Stimulated activated naive CD8-positive, alpha-beta T cell treated with anti-CD3 and anti-CD28 coated beads, Interleukin-15, Interleukin-2, amounts not matched to agents 100 ng/mL and 50 ng/mL, for 24 hours (primary cell): Measurements from ENCODE around the gene PTTG1IP2.
"Not testable (repeated sequence)": the region's sequence is repeated elsewhere in the genome, so short reads cannot be mapped to it uniquely, and the experiment has no call there.

Experiments used
- H3K27ac Mint-ChIP-seq: one replicate; pipeline ENCODE4 v1.8.0; 2021; ENCODE audit warnings: mild to moderate bottlenecking, mixed read lengths
- H3K27me3 Mint-ChIP-seq: one replicate; pipeline ENCODE4 v1.8.0; 2021; ENCODE audit warnings: mixed read lengths
- H3K36me3 Mint-ChIP-seq: one replicate; pipeline ENCODE4 v1.8.0; 2021; ENCODE audit warnings: low read depth, mixed read lengths
- H3K4me1 Mint-ChIP-seq: one replicate; pipeline ENCODE4 v1.8.0; 2021; ENCODE audit warnings: low read depth, mixed read lengths
- H3K4me3 Mint-ChIP-seq: one replicate; pipeline ENCODE4 v1.8.0; 2021; ENCODE audit warnings: mild to moderate bottlenecking, mixed read lengths
- H3K9me3 Mint-ChIP-seq: one replicate; pipeline ENCODE4 v1.8.0; 2021; ENCODE audit warnings: mixed read lengths

Gene PTTG1IP2

DNA sequence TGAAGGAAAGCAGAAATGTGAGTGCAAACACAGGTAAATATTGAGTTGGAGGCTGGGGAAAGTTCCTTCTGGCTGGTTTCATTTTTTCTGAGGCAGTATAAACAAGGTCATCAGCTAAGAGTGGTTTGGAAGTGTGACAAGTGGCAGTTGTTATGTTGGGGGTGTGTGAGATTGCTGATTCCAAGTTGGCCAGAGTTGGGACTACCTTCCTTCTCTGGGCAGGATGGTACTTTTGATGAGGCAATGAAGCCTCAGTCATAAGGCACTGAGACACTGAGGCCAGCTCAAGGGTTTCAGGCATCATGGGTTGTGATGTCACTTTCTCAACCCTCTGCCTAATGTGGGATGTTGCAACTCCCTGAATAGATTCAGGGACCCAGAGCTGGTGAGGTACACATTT is 8.2 kb upstream of the PTTG1IP2 start:
- no peaks in the 10 kb centered on the region for H3K27me3 Mint-ChIP-seq
- H3K36me3 Mint-ChIP-seq = peaks cover 19% of the 10 kb centered on the region
- H3K4me3 Mint-ChIP-seq = no peak overlapping the region
- H3K27ac Mint-ChIP-seq = no peak overlapping the region
- H3K4me1 Mint-ChIP-seq = peaks cover 11% of the 10 kb centered on the region
- peaks cover 21% of the 10 kb centered on the region for H3K9me3 Mint-ChIP-seq

DNA sequence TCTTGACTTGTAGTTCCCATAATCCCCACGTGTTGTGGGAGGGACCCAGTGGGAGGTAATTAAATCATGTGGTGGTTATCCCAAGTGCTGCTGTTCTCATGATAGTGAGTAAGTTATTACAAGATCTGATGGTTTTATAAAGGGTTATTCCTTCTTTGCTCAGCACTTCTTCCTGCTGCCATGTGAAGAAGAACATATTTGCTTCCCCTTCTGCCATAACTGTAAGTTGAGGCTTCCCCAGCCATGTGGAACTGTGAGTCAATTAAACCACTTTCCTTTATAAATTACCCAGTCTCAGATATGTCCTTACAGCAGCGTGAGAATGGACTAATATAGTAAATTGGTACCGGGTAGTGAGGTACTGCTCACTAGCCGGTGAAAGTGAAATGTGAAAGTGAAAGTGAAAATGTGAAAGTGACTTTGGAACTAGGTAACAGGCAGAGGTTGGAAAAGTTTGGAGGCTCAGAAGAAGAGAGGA is 6.2 kb upstream of the PTTG1IP2 start:
- Mint-ChIP-seq H3K9me3 (peaks cover 21% of the 10 kb centered on the region), H3K36me3 (peaks cover 19% of the 10 kb centered on the region), H3K4me3 (peak overlapping the region; percentile 63), H3K4me1 (peaks cover 11% of the 10 kb centered on the region)
- H3K27ac Mint-ChIP-seq, H3K27me3 Mint-ChIP-seq: not testable (repeated sequence)

DNA sequence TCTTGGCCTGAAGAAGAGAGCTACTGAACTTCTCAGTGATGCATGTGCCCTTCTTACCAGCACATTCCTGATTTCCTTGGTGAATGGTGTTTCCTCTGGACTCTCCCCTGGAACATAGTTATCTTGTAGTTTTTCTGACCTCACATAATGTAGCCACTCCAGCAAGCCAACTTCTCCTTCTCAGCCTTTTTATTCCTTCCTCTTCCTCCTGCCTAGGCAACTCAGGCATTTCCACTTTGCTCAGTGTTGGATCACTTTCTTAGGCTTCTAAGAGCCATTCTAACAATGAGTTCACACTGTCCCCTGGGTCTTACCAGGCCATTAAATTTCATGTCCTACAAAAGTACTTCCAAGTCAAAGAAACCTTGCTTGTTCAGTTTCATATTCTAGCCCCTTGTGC is 3.6 kb upstream of the PTTG1IP2 start:
- Mint-ChIP-seq H3K4me1 (peaks cover 11% of the 10 kb centered on the region), H3K27ac (no peak overlapping the region), H3K9me3 (peaks cover 21% of the 10 kb centered on the region), H3K36me3 (peaks cover 19% of the 10 kb centered on the region), H3K27me3 (no peaks in the 10 kb centered on the region), H3K4me3 (no peak overlapping the region)

DNA sequence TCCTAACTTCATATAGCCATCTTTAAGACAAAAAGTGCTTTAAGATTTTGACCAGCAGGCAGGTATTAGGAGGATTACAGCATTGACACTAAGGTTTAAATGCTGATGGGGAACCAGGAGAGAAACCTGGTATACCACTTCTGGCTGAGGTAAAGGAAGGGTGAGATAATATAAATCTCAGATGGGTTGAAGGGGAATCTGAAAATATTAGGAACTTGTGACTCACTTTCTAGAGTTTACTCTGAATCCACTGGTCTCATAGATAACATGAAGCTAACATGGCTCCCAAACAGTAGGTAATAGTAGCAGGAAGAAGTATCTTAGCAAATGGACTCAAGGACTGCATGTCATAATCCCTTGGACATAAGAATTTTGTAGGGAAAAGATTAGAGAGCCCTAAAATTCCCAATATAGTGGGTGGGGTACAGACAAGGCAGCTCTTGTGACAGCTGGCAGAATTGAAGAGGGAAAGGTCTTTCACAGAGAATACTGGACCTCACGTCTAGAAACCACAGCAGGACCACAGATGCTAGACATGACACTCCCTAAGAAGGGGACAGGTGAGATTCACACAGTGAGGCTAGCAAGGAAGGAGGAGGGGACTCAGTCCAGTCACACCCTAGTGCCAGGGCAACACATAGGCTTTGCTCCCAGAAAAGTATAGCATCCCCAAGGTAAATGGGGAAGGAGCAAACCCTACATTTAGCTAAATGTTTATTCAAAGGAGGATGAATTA is 3.5 kb downstream of the PTTG1IP2 start:
- peaks cover 23% of the 10 kb centered on the region for H3K27me3 Mint-ChIP-seq
- H3K4me3 Mint-ChIP-seq = no peak overlapping the region
- no peaks in the 10 kb centered on the region for H3K9me3 Mint-ChIP-seq
- H3K4me1 Mint-ChIP-seq = no peaks in the 10 kb centered on the region
- no peak overlapping the region for H3K27ac Mint-ChIP-seq
- H3K36me3 Mint-ChIP-seq = no peaks in the 10 kb centered on the region

DNA sequence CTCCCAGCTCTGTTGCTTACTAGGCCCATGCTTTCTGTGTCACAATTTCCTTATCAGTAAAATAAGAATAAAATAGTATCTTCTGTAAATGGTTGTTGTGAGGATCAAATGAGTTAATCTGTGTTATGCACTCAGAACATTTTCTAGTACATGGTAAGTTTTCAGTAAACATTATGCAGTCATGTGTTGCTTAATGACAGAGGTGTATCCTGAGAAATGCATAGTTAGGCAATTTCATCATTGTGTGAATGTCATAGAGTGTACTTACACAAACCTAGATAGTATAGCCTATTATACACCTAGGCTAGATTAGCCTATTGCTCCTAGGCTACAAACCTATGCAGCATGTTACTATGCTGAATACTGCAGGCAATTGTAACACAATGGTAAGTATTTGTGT is 4.4 kb downstream of the PTTG1IP2 start:
- H3K4me1 Mint-ChIP-seq = no peaks in the 10 kb centered on the region
- H3K4me3 Mint-ChIP-seq = no peak overlapping the region
- no peaks in the 10 kb centered on the region for H3K9me3 Mint-ChIP-seq
- H3K36me3 Mint-ChIP-seq = no peaks in the 10 kb centered on the region
- no peak overlapping the region for H3K27ac Mint-ChIP-seq
- H3K27me3 Mint-ChIP-seq = peaks cover 23% of the 10 kb centered on the region

DNA sequence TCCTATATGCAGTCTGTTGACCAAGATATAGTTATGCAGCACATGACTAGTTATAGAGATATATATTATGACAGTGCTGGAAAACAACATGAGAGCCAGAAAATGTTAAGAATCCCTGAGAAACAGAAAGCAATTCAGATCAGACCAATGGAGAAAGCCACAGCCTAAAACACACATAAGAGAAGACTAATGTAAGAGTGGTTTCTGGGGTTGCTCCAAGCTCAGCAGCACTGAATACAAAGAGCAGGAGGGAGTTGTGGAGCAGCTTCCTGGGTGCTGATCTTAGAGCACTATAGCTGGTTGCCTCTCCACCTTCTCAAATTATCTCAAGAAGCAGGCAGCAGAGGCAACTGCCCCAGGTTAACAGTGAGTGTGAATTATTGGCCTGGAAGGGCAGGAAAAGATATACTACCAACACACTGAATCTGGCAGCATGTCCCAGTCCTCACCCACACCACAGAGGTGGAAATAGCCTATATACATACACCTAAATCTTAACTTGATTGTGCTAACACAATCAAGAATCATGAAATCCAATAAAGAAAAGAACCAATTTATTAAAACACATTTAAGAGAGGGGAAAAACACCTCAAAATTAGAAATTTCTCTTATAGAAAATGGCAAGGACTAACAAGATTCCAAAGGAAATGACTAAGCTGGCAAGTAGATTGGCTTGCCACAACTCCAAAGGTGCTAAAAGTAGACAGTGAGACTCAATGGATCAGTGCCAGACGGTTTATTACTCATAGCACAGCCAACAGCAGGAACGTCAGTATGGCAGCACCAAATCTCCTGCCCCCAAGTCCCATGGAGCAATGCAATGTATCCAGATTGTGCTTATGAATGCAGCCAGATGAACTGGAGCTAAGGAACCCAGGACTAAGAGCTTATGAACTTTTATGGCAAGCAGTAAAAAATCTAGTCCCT is 5.1 kb downstream of the PTTG1IP2 start:
- Mint-ChIP-seq H3K9me3 (no peaks in the 10 kb centered on the region), H3K27me3 (peaks cover 26% of the 10 kb centered on the region), H3K36me3 (no peaks in the 10 kb centered on the region), H3K4me3 (no peak overlapping the region), H3K4me1 (no peaks in the 10 kb centered on the region), H3K27ac (no peak overlapping the region)

DNA sequence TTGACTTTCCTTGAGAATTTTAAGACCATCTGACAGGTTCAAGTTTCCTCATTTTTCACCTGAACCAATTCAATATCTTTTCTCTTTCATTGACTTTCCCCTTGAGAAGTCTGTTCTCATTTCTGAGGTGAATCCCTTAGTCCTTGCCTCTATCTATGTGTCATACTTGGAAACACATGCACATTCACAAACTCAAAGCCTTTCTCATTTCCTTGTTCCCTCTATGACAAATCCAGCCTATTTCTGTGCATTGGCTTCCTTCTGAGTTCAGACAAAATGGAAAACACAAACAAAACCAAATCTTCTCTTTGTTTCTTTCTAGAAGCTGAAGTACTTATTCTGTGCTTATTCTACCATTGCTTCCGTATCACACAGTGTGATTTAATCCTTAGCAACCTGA is 13.8 kb downstream of the PTTG1IP2 start:
- no peaks in the 10 kb centered on the region for H3K9me3 Mint-ChIP-seq
- no peak overlapping the region for H3K4me3 Mint-ChIP-seq
- H3K27ac Mint-ChIP-seq = no peak overlapping the region
- H3K4me1 Mint-ChIP-seq = no peaks in the 10 kb centered on the region
- H3K27me3 Mint-ChIP-seq = peaks cover 12% of the 10 kb centered on the region
- no peaks in the 10 kb centered on the region for H3K36me3 Mint-ChIP-seq

DNA sequence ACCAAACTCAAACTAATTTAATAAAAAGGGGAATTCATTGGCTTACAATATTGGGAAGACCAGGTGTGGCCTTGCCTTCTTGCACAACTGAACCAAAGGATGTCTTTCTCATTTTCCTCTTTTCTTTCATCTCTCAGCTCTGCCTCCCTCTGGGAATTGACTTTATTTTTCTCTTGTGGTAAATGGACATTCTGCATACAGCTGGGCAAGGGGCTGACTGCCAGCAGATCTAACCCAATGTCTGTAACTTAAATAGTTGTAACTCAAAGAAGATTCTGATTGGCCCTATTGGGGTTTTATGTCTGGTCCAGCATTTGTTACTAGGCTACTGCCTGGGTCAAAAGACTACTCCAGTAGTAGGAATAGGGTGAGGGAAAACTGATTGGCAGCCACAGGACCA is 15.3 kb downstream of the PTTG1IP2 start:
- no peak overlapping the region for H3K27ac Mint-ChIP-seq
- no peaks in the 10 kb centered on the region for H3K36me3 Mint-ChIP-seq

DNA sequence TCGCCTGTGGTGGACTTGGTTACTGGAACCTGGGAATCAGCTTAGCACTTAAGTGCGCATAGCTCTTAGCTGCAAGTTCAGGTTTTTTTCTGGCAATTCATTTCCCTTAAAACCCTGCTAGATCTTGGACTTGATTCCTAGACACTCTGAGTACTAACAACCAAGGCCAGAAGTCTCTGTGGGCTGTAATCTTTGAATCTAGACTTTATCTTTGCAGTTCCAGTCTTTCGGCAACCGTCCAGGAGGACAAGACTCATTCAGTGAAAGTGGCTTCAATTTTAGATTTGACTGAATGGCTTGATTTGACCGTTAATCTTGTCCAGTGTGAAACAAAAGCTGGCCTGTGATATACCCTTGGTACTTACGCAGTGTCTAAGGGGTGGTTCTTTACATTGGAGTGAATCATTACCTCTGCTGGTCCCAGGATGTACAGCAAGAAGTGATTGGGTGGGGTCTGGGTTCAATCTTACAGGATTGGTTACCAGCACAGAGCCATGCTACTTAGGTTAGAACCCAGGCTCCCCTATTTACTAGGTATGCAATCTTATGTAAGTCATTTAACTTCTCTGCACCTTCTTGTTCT is 16.4 kb downstream of the PTTG1IP2 start:
- H3K9me3 Mint-ChIP-seq = no peaks in the 10 kb centered on the region
- H3K4me1 Mint-ChIP-seq = no peaks in the 10 kb centered on the region
- H3K36me3 Mint-ChIP-seq = no peaks in the 10 kb centered on the region
- H3K27me3 Mint-ChIP-seq = peaks cover 8% of the 10 kb centered on the region
- H3K4me3 Mint-ChIP-seq = no peak overlapping the region
- H3K27ac Mint-ChIP-seq = no peak overlapping the region

More for the DNA sequence above, 15.3 kb downstream of the PTTG1IP2 start:
- Mint-ChIP-seq H3K4me3 (no peak overlapping the region), H3K27me3 (peaks cover 8% of the 10 kb centered on the region), H3K9me3 (no peaks in the 10 kb centered on the region), H3K4me1 (no peaks in the 10 kb centered on the region)

DNA sequence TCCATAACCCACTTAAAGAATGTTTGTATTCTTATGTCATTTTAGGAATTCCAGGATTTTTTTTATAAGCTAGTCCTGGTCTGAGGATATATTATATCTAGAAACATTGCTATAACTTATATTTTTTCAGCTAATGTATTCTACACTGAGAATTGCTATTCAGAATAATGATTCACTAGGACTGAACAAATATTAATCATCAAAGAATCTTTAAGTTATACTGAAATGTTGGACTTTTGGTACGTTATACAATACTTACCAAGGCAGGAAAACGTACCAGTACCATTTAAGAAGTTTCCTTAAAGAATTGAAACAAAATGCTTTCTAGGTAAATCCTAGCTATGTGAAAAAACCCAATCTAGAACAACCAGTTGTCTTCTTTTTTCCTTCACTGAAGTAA is 18.4 kb downstream of the PTTG1IP2 start:
- Mint-ChIP-seq H3K9me3 (no peaks in the 10 kb centered on the region), H3K4me3 (no peak overlapping the region), H3K27me3 (peaks cover 10% of the 10 kb centered on the region), H3K36me3 (no peaks in the 10 kb centered on the region), H3K27ac (no peak overlapping the region), H3K4me1 (no peaks in the 10 kb centered on the region)

DNA sequence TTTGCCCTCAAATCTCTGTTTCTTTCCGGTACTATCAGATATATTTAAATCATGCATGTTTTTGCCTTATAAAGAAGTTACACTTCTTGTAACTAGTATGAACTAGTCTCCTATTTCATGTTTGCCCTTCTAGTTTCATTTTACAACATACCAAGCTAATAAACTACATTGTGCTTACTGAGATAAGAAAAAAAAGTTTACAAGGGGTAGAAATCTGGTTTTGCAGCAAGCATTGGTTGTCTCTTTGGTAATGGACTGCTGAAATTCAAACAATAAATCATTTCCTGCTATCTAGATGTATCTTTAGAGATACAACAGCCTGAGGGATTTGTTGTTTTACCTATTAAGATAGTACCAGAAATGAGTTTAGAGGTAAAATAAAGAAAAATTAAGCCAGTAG is 18.8 kb downstream of the PTTG1IP2 start:
- Mint-ChIP-seq H3K36me3 (no peaks in the 10 kb centered on the region), H3K9me3 (no peaks in the 10 kb centered on the region), H3K27me3 (peaks cover 10% of the 10 kb centered on the region)

DNA sequence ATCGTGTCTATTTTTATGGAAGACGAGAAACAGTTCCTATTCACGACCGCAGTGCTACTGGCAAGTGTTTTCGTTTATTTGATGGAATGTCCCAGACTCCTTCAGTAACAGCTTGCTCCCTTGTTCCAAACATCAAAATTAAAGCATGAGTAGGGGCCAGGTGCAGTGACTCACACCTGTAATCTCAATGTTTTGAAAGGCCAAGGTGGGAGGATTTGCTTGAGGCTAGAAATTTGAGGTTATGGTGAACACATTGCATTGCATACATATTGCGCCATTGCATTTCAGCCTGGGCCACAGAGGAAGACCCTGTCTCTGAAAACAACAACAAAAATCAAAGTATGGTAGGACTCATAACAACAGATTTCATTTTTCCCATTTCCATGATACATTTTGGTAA is 22.8 kb downstream of the PTTG1IP2 start:
- H3K4me3 Mint-ChIP-seq = no peak overlapping the region
- H3K27me3 Mint-ChIP-seq = peaks cover 3% of the 10 kb centered on the region
- H3K9me3 Mint-ChIP-seq = no peaks in the 10 kb centered on the region
- H3K27ac Mint-ChIP-seq = no peak overlapping the region
- H3K36me3 Mint-ChIP-seq = no peaks in the 10 kb centered on the region
- no peaks in the 10 kb centered on the region for H3K4me1 Mint-ChIP-seq

More for the DNA sequence above, 18.8 kb downstream of the PTTG1IP2 start:
- Mint-ChIP-seq H3K4me3 (no peak overlapping the region), H3K27ac (no peak overlapping the region), H3K4me1 (no peaks in the 10 kb centered on the region)

DNA sequence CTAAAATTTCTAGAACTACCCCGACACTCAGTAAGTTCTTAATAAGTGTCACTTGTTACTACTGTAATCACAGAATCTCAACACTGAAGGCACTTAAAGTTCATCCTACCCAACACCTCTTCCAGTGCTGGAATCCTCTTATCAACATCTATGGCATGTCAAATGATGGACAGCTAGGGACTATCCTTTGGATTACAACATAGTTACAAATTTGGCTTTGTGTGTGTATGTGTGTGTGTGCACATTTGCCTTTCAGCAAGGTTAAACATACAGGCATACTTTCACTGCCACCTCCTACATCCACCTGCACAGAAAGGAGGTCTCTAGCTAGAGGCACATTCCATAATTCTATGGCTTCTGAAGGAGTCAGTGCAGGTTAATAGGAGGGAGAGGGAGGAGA is 25.8 kb downstream of the PTTG1IP2 start:
- Mint-ChIP-seq H3K27me3 (peaks cover 3% of the 10 kb centered on the region), H3K9me3 (no peaks in the 10 kb centered on the region)

DNA sequence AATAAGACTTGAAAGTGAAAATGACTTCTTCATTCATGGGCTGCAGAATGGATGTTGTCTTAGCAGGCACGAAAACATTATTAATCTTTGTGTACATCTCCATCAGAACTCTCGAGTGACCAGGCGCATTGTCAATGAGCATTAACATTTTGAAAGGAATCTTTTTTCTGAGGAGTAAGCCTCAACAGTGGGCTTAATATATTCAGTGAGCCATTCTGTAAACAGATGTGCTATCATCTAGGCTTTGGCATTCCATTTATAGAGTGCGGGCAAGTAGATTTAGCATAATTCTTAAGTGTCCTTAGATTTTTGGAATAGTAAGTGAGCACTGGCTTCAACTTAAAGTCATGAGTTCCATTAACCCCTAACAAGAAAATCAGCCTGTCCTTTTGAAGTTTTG is 33.1 kb downstream of the PTTG1IP2 start:
- Mint-ChIP-seq H3K4me3 (no peak overlapping the region), H3K27ac (no peak overlapping the region), H3K9me3 (no peaks in the 10 kb centered on the region), H3K36me3 (no peaks in the 10 kb centered on the region), H3K4me1 (no peaks in the 10 kb centered on the region), H3K27me3 (no peaks in the 10 kb centered on the region)

More for the DNA sequence above, 25.8 kb downstream of the PTTG1IP2 start:
- no peak overlapping the region for H3K27ac Mint-ChIP-seq
- H3K4me3 Mint-ChIP-seq = no peak overlapping the region
- H3K4me1 Mint-ChIP-seq = no peaks in the 10 kb centered on the region
- no peaks in the 10 kb centered on the region for H3K36me3 Mint-ChIP-seq

DNA sequence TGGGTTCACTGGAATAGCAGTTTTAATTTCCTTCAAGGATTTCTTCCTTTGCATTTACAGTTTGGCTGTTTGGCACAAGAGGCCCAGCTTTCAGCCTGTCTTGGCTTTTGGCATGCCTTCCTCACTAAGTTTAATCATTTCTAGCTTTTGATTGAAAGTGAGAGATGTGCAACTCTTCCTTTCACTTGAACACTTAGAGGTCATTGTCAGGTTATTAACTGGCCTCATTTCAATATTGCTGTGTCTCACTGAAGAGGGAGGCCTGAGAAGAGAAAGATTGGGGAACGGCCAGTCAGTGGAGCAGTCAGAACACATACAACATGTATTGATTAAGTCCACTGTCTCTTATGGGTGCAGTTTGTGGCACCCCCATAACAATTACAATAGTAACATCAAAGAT is 33.9 kb downstream of the PTTG1IP2 start:
- Mint-ChIP-seq H3K9me3 (no peaks in the 10 kb centered on the region), H3K4me1 (no peaks in the 10 kb centered on the region), H3K4me3 (no peak overlapping the region), H3K27ac (no peak overlapping the region), H3K36me3 (no peaks in the 10 kb centered on the region), H3K27me3 (no peaks in the 10 kb centered on the region)
